HG03108 (cell line): ENCODE results near the gene OTOS.

ENCODE experiments used
- ATAC-seq: cut with Tn5 transposase; IDR thresholded peaks from one replicate; pipeline ENCODE4 v1.9.1; 2021; ENCODE audit warnings: moderate library complexity; ENCODE audit not compliant: unreplicated experiment

Gene OTOS

GRCh38 chr2:240137596-240138253 lies 2.7 kb downstream of the OTOS start:
- no peak for ATAC-seq

- ATAC-seq = peak; percentile 7
Measured at GRCh38 chr2:240136671-240137292, 3.7 kb downstream of the OTOS start.

- ATAC-seq = peak; percentile 92
Measured at GRCh38 chr2:240136013-240136670, 4.3 kb downstream of the OTOS start, which contains the start of gene COPS9. COPS9 (minus strand) TSS chr2:240136305; CDS start chr2:240136284, 21 bp downstream.

- ATAC-seq = peak; percentile 10
Measured at GRCh38 chr2:240135706-240136012, 4.8 kb downstream of the OTOS start.

- no peak for ATAC-seq
Measured at GRCh38 chr2:240134956-240135520, 5.4 kb downstream of the OTOS start.

- ATAC-seq = no peak
Measured at GRCh38 chr2:240134466-240134865, 6.0 kb downstream of the OTOS start.

- no peak for ATAC-seq
Measured at GRCh38 chr2:240133401-240133800, 7.1 kb downstream of the OTOS start.

- ATAC-seq = no peak
Measured at GRCh38 chr2:240132651-240132980, 7.8 kb downstream of the OTOS start.

- ATAC-seq = no peak
Measured at GRCh38 chr2:240131941-240132650, 8.4 kb downstream of the OTOS start.

GRCh38 chr2:240131296-240131695 lies 9.2 kb downstream of the OTOS start:
- ATAC-seq = no peak

- no peak for ATAC-seq
Measured at GRCh38 chr2:240130393-240131195, 9.9 kb downstream of the OTOS start.

- ATAC-seq = no peak
Measured at GRCh38 chr2:240129731-240130392, 10.6 kb downstream of the OTOS start.

- no peak for ATAC-seq
Measured at GRCh38 chr2:240129311-240129710, 11.1 kb downstream of the OTOS start.

GRCh38 chr2:240128608-240129145 lies 11.8 kb downstream of the OTOS start:
- ATAC-seq = no peak

GRCh38 chr2:240127911-240128607 lies 12.4 kb downstream of the OTOS start:
- ATAC-seq = no peak

- no peak for ATAC-seq
Measured at GRCh38 chr2:240127191-240127750, 13.2 kb downstream of the OTOS start.

GRCh38 chr2:240126731-240127130 lies 13.7 kb downstream of the OTOS start:
- ATAC-seq = no peak

- ATAC-seq = no peak
Measured at GRCh38 chr2:240125742-240126141, 14.7 kb downstream of the OTOS start.

- ATAC-seq = no peak
Measured at GRCh38 chr2:240124651-240125030, 15.8 kb downstream of the OTOS start.
